Fibroblast of lung (primary cell): ENCODE data around the gene ZNF580.

Source experiments
- EZH2 ChIP-seq: IDR thresholded peaks from 2 replicates; pipeline ENCODE4 v1.5.1; 2012; ENCODE audit warnings: low read length, control low read depth, mild to moderate bottlenecking; ENCODE audit errors: missing control alignments
- TF ChIP-seq, protein P1 (sequence below), 2 donors: IDR thresholded peaks in 1 of 2; conservative IDR thresholded peaks in 1 of 2; 1 replicate in 1 of 2; 2 replicates in 1 of 2; pipeline ENCODE4 v1.5.1; 2011 to 2012; ENCODE audit warnings: low read length in 2 of 2, control low read depth in 1 of 2, inconsistent platforms in 1 of 2, low read depth in 1 of 2, mild to moderate bottlenecking in 1 of 2

- TF ChIP-seq, protein P1, sequence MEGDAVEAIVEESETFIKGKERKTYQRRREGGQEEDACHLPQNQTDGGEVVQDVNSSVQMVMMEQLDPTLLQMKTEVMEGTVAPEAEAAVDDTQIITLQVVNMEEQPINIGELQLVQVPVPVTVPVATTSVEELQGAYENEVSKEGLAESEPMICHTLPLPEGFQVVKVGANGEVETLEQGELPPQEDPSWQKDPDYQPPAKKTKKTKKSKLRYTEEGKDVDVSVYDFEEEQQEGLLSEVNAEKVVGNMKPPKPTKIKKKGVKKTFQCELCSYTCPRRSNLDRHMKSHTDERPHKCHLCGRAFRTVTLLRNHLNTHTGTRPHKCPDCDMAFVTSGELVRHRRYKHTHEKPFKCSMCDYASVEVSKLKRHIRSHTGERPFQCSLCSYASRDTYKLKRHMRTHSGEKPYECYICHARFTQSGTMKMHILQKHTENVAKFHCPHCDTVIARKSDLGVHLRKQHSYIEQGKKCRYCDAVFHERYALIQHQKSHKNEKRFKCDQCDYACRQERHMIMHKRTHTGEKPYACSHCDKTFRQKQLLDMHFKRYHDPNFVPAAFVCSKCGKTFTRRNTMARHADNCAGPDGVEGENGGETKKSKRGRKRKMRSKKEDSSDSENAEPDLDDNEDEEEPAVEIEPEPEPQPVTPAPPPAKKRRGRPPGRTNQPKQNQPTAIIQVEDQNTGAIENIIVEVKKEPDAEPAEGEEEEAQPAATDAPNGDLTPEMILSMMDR (conservative IDR thresholded peaks at IDR 0.05 in 1 of 2, IDR thresholded peaks at IDR 0.05 in 1 of 2; ENCODE audit: low read depth in 1 of 2, low read length in 2 of 2) = no peak
- TF ChIP-seq EZH2 = no peak
Measured at GRCh38 chr19:55633861-55634260, 6.9 kb upstream of the ZNF580 start.
